HG02870 (cell line): Measurements from ENCODE around the gene PFKL.

Experiments
- ATAC-seq: cut with Tn5 transposase; IDR thresholded peaks from one replicate; pipeline ENCODE4 v1.9.1; 2021; ENCODE audit warnings: mild to moderate bottlenecking, moderate library complexity; ENCODE audit not compliant: unreplicated experiment

PFKL gene

DNA sequence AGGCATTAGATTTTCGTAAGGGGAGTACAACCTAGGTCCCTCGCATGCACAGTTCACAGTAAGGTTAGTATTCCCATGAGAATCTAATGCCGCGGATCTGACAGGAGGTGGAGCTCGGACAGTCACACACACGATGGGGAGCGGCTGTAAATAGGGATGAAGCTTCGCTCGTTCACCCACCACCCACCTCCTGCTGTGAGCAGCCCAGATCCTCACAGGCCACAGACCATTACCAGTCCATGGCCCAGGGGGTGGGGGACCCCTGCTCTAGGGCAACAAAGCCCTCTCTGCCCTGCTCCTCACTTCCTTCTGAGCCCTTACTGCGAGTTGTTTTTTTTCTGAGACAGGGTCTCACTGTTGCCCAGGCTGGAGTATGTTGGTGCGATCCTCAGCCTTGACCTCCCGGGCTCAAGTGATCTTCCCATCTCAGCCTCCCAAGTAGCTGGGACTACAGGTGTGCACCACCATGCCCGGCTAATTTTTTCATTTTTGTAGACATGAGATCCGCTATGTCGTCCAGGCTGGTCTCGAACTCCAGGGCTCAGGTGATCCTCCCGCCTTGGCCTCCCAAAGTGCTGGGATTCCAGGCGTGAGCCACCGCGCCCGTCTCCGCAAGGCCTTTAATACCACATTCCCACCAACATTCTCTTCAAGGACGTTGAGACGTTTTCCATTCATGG is 74.9 kb downstream of the PFKL start:
- no peak for ATAC-seq

DNA sequence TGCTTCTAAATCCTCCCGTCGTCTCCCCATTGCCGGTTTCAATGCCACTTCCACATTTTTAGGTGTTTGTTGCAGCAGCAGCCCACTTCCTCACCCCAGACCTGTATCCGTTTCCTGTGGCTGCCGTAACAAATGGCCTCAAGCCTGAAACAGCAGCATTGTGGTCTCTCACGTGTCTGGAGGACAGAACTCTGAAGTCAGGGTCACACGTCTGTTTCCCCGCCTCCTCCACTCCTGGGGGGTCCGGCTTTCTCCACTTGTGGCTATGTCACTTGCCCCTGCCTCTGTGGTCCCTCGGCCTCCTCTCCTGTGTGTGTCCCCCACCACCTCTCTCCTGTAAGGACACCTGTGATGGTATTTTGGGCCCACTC is 75.4 kb downstream of the PFKL start:
- no peak for ATAC-seq

DNA sequence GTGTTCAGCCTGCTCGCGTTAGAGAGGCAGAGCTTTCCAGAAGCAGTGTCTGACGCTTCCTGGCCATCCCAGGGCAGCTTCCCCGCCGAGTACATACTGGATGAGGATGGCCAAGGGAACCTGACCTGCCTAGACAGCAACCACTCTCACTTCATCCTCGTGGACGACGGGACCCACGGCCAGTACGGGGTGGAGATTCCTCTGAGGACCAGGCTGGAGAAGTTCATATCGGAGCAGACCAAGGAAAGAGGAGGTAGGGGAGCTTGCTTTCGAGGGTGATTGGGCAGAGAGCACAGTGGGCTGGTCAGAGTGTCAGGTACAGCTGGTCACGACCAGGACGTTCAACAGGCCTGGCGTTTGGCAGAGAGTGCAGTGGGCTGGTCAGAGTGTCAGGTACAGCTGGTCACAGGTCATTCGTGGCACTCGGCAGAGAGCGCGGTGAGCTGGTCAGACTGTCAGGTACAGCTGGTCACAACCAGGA is 75.9 kb downstream of the PFKL start:
- no peak for ATAC-seq

- ATAC-seq = no peak
Observed at GRCh38 chr21:44376606-44377005, 76.8 kb downstream of the PFKL start.
